PC-9 (cell line): ENCODE data around the gene CRYBG1. TPM values are rescaled to one million over a fixed set of nuclear protein-coding genes. Genes with fewer than 3 reads are reported as not detected.

Source experiments
- BruUV-seq: library from RNA; stranded (reverse); fragments of 400-500 nt; replicated peaks from 2 replicates; lab custom pipeline; 2021; lab: Mats Ljungman, UMichigan
- CTCF ChIA-PET: fragments of 300-600 bp; sonication (Branson Sonifier 250); formaldehyde crosslinking; loops from one replicate; lab custom pipeline; 2022; ENCODE audit warnings: antibody characterized with exemption; lab: Charles Lee
- POLR2A ChIA-PET: fragments of 300-600 bp; sonication (Branson Sonifier 250); formaldehyde crosslinking; loops from one replicate; lab custom pipeline; 2022; ENCODE audit warnings: antibody characterized with exemption; ENCODE audit not compliant: unreplicated experiment; lab: Charles Lee
- DNase-seq, 2 experiments: peaks; one replicate each; pipeline versions ENCODE4 v3.0.0 to v3.0.0-alpha.2; 2015 to 2022; ENCODE audit warnings: mixed read lengths in 1 of 2
- H2AFZ ChIP-seq: fragments of 200-600 bp; sonication (generic); 2 replicates; pipeline ENCODE4 v1.8.1; 2017; ENCODE audit warnings: antibody characterized with exemption
- H3F3A ChIP-seq: fragments of 200-600 bp; sonication (generic); 2 replicates; pipeline ENCODE4 v1.8.1; 2017; ENCODE audit warnings: antibody characterized with exemption, mild to moderate bottlenecking, low read depth; ENCODE audit not compliant: insufficient read depth
- H3K27ac ChIP-seq: fragments of 200-600 bp; sonication (generic); 2 replicates; pipeline ENCODE4 v1.6.1; 2016; ENCODE audit warnings: mixed run types
- H3K27me3 ChIP-seq: fragments of 200-600 bp; sonication (generic); 2 replicates; pipeline ENCODE4 v1.6.1; 2016; ENCODE audit warnings: low read depth, mixed run types; ENCODE audit not compliant: insufficient read depth
- H3K36me3 ChIP-seq: fragments of 200-600 bp; sonication (generic); 2 replicates; pipeline ENCODE4 v1.6.1; 2016; ENCODE audit warnings: low read depth, mixed run types
- H3K4me1 ChIP-seq: fragments of 200-600 bp; sonication (generic); replicated peaks from 2 replicates; pipeline ENCODE4 v1.6.1; 2016; ENCODE audit warnings: mixed run types; ENCODE audit not compliant: insufficient read depth
- H3K4me2 ChIP-seq: fragments of 200-600 bp; sonication (generic); 2 replicates; pipeline ENCODE4 v1.6.1; 2017; ENCODE audit warnings: mixed run types
- H3K4me3 ChIP-seq: fragments of 200-600 bp; sonication (generic); 2 replicates; pipeline ENCODE4 v1.6.1; 2016; ENCODE audit warnings: mixed run types
- H3K79me2 ChIP-seq: fragments of 200-600 bp; sonication (generic); 2 replicates; pipeline ENCODE4 v1.6.1; 2017; ENCODE audit warnings: low read depth, mixed run types
- H3K9me2 ChIP-seq: fragments of 200-600 bp; sonication (generic); 2 replicates; pipeline ENCODE4 v1.8.1; 2017; ENCODE audit warnings: mild to moderate bottlenecking; ENCODE audit not compliant: insufficient read depth
- H3K9me3 ChIP-seq: fragments of 200-600 bp; sonication (generic); 2 replicates; pipeline ENCODE4 v1.8.1; 2016; ENCODE audit warnings: low read depth; ENCODE audit not compliant: insufficient read depth
- H4K20me1 ChIP-seq: fragments of 200-600 bp; sonication (generic); 2 replicates; pipeline ENCODE4 v1.8.1; 2017; ENCODE audit not compliant: insufficient read depth
- CTCF ChIP-seq: fragments of 200-600 bp; sonication (generic); conservative IDR thresholded peaks from 2 replicates; pipeline ENCODE4 v1.6.1; 2017; ENCODE audit warnings: mixed run types, antibody characterized with exemption, mild to moderate bottlenecking, moderate library complexity
- EZH2 ChIP-seq: fragments of 200-600 bp; sonication (generic); IDR thresholded peaks from 2 replicates; pipeline ENCODE4 v1.8.0; 2017; ENCODE audit warnings: antibody characterized with exemption, low read depth
- intact Hi-C: fragments of 100-400 bp; cut with micrococcal nuclease; formaldehyde crosslinking; loops from one replicate; pipeline ENCODE4 v1.10.0; 2022; ENCODE audit not compliant: unreplicated experiment
- total RNA-seq: library from RNA; stranded (reverse); gene quantifications from 2 replicates; pipeline ENCODE4 v1.2.3, GENCODE V29; 2021

The CRYBG1 gene
- total RNA-seq, 1 experiment from 2014 or later: 49.3 TPM

GRCh38 chr6:106530026-106530425 lies 169.5 kb downstream of the CRYBG1 start:
- ChIA-PET CTCF (no interaction called here), POLR2A (no interaction called here)
- no peaks in the 10 kb centered on the region for H4K20me1 ChIP-seq
- intact Hi-C loops: no loop called here
- peaks cover 31% of the 10 kb centered on the region for H3F3A ChIP-seq
- H2AFZ ChIP-seq: no peak overlapping the region
- no peaks in the 10 kb centered on the region for H3K27me3 ChIP-seq
- DNase-seq: no peak
- 0 out of 2 replicates have a peak, but pooled peaks cover 8% of the 10 kb centered on the region for H3K9me2 ChIP-seq
- no TSS peak for BruUV-seq
- peaks cover 52% of the 10 kb centered on the region for H3K4me1 ChIP-seq
- H3K36me3 ChIP-seq: peaks cover 23% of the 10 kb centered on the region
- TF ChIP-seq EZH2 (no peak), CTCF (no peak)
- H3K27ac ChIP-seq: no peak overlapping the region
- H3K9me3 ChIP-seq: no peaks in the 10 kb centered on the region; the same call in 1 of the 2 replicates
- H3K79me2 ChIP-seq: no peaks in the 10 kb centered on the region; the same call in 1 of the 2 replicates
- no peak overlapping the region for H3K4me2 ChIP-seq
- H3K4me3 ChIP-seq: no peak overlapping the region

DNA sequence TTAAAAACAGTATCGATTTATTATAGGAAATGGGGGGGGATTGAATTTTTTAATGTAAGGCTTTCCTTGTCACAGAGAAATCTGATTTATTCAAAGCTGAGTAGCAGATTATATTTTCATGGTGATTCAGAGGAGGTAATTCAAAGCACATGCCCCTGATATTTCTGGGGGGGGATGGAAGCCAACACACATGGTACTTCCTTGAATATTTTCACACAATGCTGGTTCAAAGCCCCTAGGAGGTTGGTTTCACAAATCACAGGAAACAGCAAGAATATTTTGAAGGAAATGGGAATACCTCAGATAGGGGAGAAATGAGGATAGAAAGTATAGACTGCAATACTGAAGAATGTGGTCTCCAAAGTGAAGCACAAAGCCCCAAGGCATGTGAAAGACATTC lies 170.0 kb downstream of the CRYBG1 start:
- no peaks in the 10 kb centered on the region; the same call in 1 of the 2 replicates for H3K79me2 ChIP-seq
- peaks cover 47% of the 10 kb centered on the region for H3K4me1 ChIP-seq
- BruUV-seq: no TSS peak
- no peak overlapping the region for H2AFZ ChIP-seq
- peaks cover 23% of the 10 kb centered on the region for H3K36me3 ChIP-seq
- no peak for TF ChIP-seq EZH2
- no peak for TF ChIP-seq CTCF
- no peaks in the 10 kb centered on the region for H4K20me1 ChIP-seq
- H3K27ac ChIP-seq: no peak overlapping the region
- H3F3A ChIP-seq: peaks cover 27% of the 10 kb centered on the region
- no peak for DNase-seq
- 0 out of 2 replicates have a peak, but pooled peaks cover 8% of the 10 kb centered on the region for H3K9me2 ChIP-seq
- ChIA-PET CTCF (no interaction called here), POLR2A (no interaction called here)
- no peak overlapping the region for H3K4me2 ChIP-seq
- H3K27me3 ChIP-seq: no peaks in the 10 kb centered on the region
- intact Hi-C loops: no loop called here
- no peak overlapping the region for H3K4me3 ChIP-seq
- H3K9me3 ChIP-seq: no peaks in the 10 kb centered on the region; the same call in 1 of the 2 replicates

DNA sequence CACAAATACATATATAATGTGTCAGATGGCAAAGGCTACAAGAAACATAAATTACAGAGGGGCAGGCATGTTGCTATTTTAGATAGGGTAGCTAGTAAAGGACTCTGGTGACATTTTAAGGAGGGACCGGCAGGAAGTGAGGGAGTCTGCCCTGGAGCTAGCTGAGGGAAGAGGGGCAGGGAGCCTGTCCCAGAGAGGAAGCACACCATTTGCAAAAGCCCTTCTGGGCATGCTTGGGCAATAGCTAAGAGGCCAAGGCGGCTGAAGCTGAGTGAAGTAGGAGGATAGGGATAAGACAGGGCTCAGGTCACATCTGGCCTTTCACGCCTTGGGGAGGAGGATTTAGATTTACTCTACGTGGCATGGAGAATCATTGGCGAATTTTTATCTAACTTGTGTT lies 172.5 kb downstream of the CRYBG1 start:
- CTCF ChIA-PET: no interaction called here
- POLR2A ChIA-PET: interaction anchor here (0.7 kb wide), 1 partner anchor 48 kb away, joined by 10 read pairs; no protein-coding TSS in a partner anchor
- H3K4me2 ChIP-seq: no peak overlapping the region

More for the DNA sequence above, 172.5 kb downstream of the CRYBG1 start:
- DNase-seq: no peak
- Histone ChIP-seq H3F3A (peaks cover 17% of the 10 kb centered on the region), H3K27me3 (no peaks in the 10 kb centered on the region), H3K9me3 (no peaks in the 10 kb centered on the region; the same call in 1 of the 2 replicates), H3K4me1 (peaks cover 24% of the 10 kb centered on the region), H3K9me2 (0 out of 2 replicates have a peak, but pooled peaks cover 8% of the 10 kb centered on the region), H3K4me3 (no peak overlapping the region), H3K79me2 (no peaks in the 10 kb centered on the region; the same call in 1 of the 2 replicates), H2AFZ (no peak overlapping the region), H4K20me1 (no peaks in the 10 kb centered on the region), H3K27ac (no peak overlapping the region), H3K36me3 (peaks cover 24% of the 10 kb centered on the region)
- TF ChIP-seq CTCF: no peak
- TF ChIP-seq EZH2: no peak
- BruUV-seq: no TSS peak
- intact Hi-C loops: no loop called here
